HuH-7 (cell line): ENCODE measurements around the gene ZBP1.

Experiments
- DNase-seq: peaks from one replicate; pipeline ENCODE4 v3.0.0; 2011; ENCODE audit warnings: low spot score

ZBP1 gene

GRCh38 chr20:57570920-57571319 is 49.3 kb downstream of the ZBP1 start:
- no peak for DNase-seq

- no peak for DNase-seq
These were observed 49.9 kb downstream of the ZBP1 start for GRCh38 chr20:57570145-57570850.

- no peak for DNase-seq
These were observed 51.3 kb downstream of the ZBP1 start for GRCh38 chr20:57568960-57569359.

- no peak for DNase-seq
These were observed 51.9 kb downstream of the ZBP1 start for GRCh38 chr20:57568088-57568896.

- DNase-seq = no peak
These were observed 52.7 kb downstream of the ZBP1 start for GRCh38 chr20:57567471-57568079.

- DNase-seq = no peak
These were observed 53.3 kb downstream of the ZBP1 start for GRCh38 chr20:57566803-57567459.

GRCh38 chr20:57566399-57566798 is 53.8 kb downstream of the ZBP1 start:
- DNase-seq = no peak

GRCh38 chr20:57564951-57565642 is 55.1 kb downstream of the ZBP1 start:
- no peak for DNase-seq

GRCh38 chr20:57564180-57564802 is 55.9 kb downstream of the ZBP1 start:
- no peak for DNase-seq

GRCh38 chr20:57563522-57563921 is 56.7 kb downstream of the ZBP1 start:
- no peak for DNase-seq

- DNase-seq = no peak
These were observed 57.4 kb downstream of the ZBP1 start for GRCh38 chr20:57562541-57563465.

GRCh38 chr20:57561356-57562279 is 58.6 kb downstream of the ZBP1 start:
- no peak for DNase-seq

GRCh38 chr20:57560554-57561355 is 59.5 kb downstream of the ZBP1 start, which contains the start of gene PCK1:
TSS of gene PCK1 (plus strand) at chr20:57561110. CDS start at chr20:57561412, 302 bp downstream.
- DNase-seq = peak; percentile 43

- DNase-seq = no peak
These were observed 60.3 kb downstream of the ZBP1 start for GRCh38 chr20:57559658-57560553.

GRCh38 chr20:57559289-57559634 is 61.0 kb downstream of the ZBP1 start:
- DNase-seq = no peak

- no peak for DNase-seq
These were observed 61.5 kb downstream of the ZBP1 start for GRCh38 chr20:57558614-57559288.
